ENCODE measurements around the gene LDLRAD3. TPM values are rescaled to one million over a fixed set of nuclear protein-coding genes. Genes with fewer than 3 reads are reported as not detected.
"Not testable (repeated sequence)": the region's sequence is repeated elsewhere in the genome, so short reads cannot be mapped to it uniquely, and the experiment has no call there.

LDLRAD3 gene
- total and polyA plus RNA-seq, 9 donors, result 14.5 to 32.4 (median 17.2) TPM

- TF ChIP-seq, protein P1, sequence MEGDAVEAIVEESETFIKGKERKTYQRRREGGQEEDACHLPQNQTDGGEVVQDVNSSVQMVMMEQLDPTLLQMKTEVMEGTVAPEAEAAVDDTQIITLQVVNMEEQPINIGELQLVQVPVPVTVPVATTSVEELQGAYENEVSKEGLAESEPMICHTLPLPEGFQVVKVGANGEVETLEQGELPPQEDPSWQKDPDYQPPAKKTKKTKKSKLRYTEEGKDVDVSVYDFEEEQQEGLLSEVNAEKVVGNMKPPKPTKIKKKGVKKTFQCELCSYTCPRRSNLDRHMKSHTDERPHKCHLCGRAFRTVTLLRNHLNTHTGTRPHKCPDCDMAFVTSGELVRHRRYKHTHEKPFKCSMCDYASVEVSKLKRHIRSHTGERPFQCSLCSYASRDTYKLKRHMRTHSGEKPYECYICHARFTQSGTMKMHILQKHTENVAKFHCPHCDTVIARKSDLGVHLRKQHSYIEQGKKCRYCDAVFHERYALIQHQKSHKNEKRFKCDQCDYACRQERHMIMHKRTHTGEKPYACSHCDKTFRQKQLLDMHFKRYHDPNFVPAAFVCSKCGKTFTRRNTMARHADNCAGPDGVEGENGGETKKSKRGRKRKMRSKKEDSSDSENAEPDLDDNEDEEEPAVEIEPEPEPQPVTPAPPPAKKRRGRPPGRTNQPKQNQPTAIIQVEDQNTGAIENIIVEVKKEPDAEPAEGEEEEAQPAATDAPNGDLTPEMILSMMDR (IDR thresholded peaks at IDR 0.05), result no peak
- TF ChIP-seq EP300 (IDR thresholded peaks at IDR 0.05) (no peak), POLR2A (IDR thresholded peaks at IDR 0.05) (no peak)
- Histone ChIP-seq H3K9me3 (no peaks in the 10 kb centered on the region), H3K4me1 (ENCODE audit: insufficient read depth) (no peaks in the 10 kb centered on the region), H3K36me3 (no peaks in the 10 kb centered on the region), H3K27ac (no peak overlapping the region), H3K4me3 (no peak overlapping the region), H3K27me3 (no peaks in the 10 kb centered on the region)
- intact Hi-C loops (cut with DNase I), result no loop called here
- 92 to 94% (median 93%) methylated on average over 6 of the region's 6 CpGs for WGBS, 3 donors
- DNase-seq, result no peak
These were observed 32.8 kb upstream of the LDLRAD3 start for GRCh38 chr11:35911013-35911412.

- WGBS, 3 donors, result 17 to 32% (median 27%) methylated on average over 1 of the region's 1 CpG
- Histone ChIP-seq H3K27me3 (no peaks in the 10 kb centered on the region), H3K27ac (no peak overlapping the region), H3K36me3 (no peaks in the 10 kb centered on the region), H3K4me1 (ENCODE audit: insufficient read depth) (no peaks in the 10 kb centered on the region), H3K9me3 (no peaks in the 10 kb centered on the region), H3K4me3 (no peak overlapping the region)
- TF ChIP-seq POLR2A (IDR thresholded peaks at IDR 0.05) (no peak), EP300 (IDR thresholded peaks at IDR 0.05) (no peak)
- TF ChIP-seq, protein P1 (IDR thresholded peaks at IDR 0.05), result no peak
- DNase-seq, result no peak
- intact Hi-C loops (cut with DNase I), result no loop called here
These were observed 32.2 kb upstream of the LDLRAD3 start for GRCh38 chr11:35911616-35912165.

- H3K27ac ChIP-seq; H3K4me1 ChIP-seq (ENCODE audit: insufficient read depth); DNase-seq; intact Hi-C loops (cut with DNase I); H3K9me3 ChIP-seq; H3K36me3 ChIP-seq; H3K27me3 ChIP-seq; H3K4me3 ChIP-seq: not testable (repeated sequence)
- 97 to 98% (median 97%) methylated on average over 7 of the region's 7 CpGs for WGBS, 3 donors
These were observed 31.4 kb upstream of the LDLRAD3 start for GRCh38 chr11:35912436-35912835.

- H3K27me3 ChIP-seq, result no peaks in the 10 kb centered on the region
- H3K36me3 ChIP-seq, result no peaks in the 10 kb centered on the region
- no peaks in the 10 kb centered on the region for H3K4me1 ChIP-seq (ENCODE audit: insufficient read depth)
- H3K27ac ChIP-seq, result no peak overlapping the region
- TF ChIP-seq EP300 (IDR thresholded peaks at IDR 0.05), result no peak
- TF ChIP-seq, protein P1 (IDR thresholded peaks at IDR 0.05), result no peak
- TF ChIP-seq POLR2A (IDR thresholded peaks at IDR 0.05), result no peak
- intact Hi-C loops (cut with DNase I), result no loop called here
- H3K4me3 ChIP-seq, result no peak overlapping the region
- no peak for DNase-seq
- no peaks in the 10 kb centered on the region for H3K9me3 ChIP-seq
These were observed 30.8 kb upstream of the LDLRAD3 start for GRCh38 chr11:35912883-35913624.

DNA sequence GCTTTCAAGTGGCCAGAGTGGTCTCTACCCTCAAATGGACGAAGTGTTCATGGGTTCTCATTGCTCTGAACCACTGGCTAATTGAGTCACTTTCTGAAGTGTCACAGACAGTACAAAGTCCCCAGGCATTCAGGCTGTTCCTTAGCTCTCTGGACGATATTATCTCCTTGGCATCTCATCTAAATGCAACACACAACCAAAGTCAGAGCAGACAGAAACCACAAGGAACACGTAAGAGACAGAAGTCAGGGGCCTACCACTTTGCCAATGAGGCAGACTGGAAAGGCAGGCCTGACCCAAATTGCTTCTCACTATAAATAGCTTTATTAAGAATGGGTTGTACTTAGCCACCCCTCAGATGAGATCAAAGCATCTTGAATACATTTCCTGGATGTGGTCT, 29.0 kb upstream of the LDLRAD3 start:
- Histone ChIP-seq H3K9me3 (no peaks in the 10 kb centered on the region), H3K4me1 (ENCODE audit: insufficient read depth) (no peaks in the 10 kb centered on the region), H3K36me3 (no peaks in the 10 kb centered on the region), H3K27ac (no peak overlapping the region), H3K4me3 (no peak overlapping the region), H3K27me3 (no peaks in the 10 kb centered on the region)
- TF ChIP-seq EP300 (IDR thresholded peaks at IDR 0.05) (no peak), POLR2A (IDR thresholded peaks at IDR 0.05) (no peak)
- TF ChIP-seq, protein P1 (IDR thresholded peaks at IDR 0.05), result no peak
- no peak for DNase-seq
- 91 to 96% (median 92%) methylated on average over 3 of the region's 3 CpGs for WGBS, 3 donors
- intact Hi-C loops (cut with DNase I), result no loop called here

Measured in ovary (tissue), 9 donors.